Stimulated activated CD4-positive, alpha-beta T cell treated with anti-CD3 and anti-CD28 coated beads, Interleukin-15, amount 100 ng/mL, for 24 hours (primary cell): ENCODE results near the gene ARHGEF3.
"Not testable (repeated sequence)": the region's sequence is repeated elsewhere in the genome, so short reads cannot be mapped to it uniquely, and the experiment has no call there.

Experiments used
- DNase-seq: peaks from one replicate; pipeline ENCODE4 v3.0.0-alpha.2; 2020

ARHGEF3 gene

DNA sequence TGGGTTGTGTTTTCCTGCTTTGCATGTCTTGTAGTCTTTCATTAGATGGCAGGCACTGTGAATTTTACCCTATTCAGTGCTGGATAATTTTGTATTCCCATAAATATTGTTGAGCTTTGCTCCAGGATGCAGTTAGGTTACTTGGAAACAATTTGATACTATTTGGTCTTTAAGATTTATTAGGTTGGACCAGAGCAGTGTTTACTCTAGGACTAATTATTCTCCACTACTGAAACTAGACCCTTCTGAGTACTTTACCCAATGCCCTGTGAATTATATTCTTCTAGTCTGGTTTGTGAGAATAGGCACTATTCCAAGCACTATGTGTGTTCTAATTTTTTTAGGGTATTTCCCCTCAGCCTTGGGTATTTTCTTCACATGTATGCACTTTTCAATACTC, 80.9 kb downstream of the ARHGEF3 start:
- DNase-seq: no peak

GRCh38 chr3:56718809-56719208, 82.9 kb downstream of the ARHGEF3 start:
- DNase-seq: not testable (repeated sequence)

GRCh38 chr3:56711344-56711743, 90.4 kb downstream of the ARHGEF3 start:
- no peak for DNase-seq

- peak; percentile 34 for DNase-seq
Observed at GRCh38 chr3:56707412-56707811, 94.3 kb downstream of the ARHGEF3 start.

GRCh38 chr3:56706629-56707028, 95.1 kb downstream of the ARHGEF3 start:
- DNase-seq: no peak

- DNase-seq: no peak
Observed at GRCh38 chr3:56704706-56705105, 97.0 kb downstream of the ARHGEF3 start.

- peak; percentile 42 for DNase-seq
Observed at GRCh38 chr3:56702490-56703315, 99.0 kb downstream of the ARHGEF3 start.

DNA sequence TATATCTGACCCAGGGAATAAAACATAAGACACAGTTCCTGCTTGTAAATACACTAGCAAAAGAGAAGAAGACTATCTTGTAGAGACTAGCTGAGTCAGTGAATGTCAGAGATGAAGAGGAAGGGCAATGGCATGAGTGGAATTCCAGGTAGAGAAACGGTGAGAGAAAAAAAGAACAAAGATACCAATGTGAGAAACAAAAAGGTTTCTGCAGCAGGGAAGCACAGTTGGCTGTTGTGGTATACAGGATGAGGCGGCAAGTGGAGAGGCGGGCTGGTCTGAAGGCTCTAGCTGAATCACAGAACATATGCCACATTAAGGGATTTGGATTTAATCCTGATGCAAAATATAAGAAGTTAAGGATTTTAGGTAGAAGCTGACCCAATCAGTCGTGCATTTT, 101.6 kb downstream of the ARHGEF3 start:
- DNase-seq: no peak

DNA sequence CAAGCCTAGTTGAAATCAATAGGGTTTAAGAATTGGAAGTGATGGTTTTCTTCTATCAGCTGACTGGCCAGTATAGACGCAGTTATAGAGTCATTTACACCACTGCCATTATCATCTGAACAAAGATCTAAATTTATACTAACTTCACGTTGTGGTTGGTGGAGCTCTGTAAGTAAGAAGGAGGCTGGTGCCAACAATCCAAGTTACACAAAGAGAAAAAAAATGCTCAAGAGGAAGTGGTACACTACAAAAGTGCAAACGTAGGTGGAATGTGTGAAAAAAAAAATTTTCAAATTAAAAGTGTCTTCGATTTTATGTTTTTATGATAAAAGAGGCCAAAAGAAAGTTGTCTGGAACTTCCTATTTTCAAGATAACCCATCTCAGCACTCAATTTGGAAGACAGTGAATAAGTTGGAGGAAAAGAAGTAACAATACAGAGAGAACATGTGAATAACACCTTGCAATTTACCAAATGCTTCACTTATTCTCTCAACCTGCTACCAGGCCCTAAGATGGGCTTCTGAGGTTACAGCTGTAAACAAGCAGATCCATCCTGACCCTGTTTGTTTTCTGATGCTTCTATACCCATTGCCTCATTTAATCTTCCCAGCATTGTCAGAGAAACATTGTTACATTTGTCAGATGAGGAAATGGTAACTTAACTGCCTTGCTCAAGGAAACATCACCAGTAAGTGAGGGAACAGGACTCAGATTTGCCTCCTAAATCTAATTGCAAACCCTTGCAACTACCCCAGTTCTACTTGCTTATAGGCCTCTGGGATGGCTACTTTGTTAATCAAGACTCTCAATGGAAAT, 106.7 kb downstream of the ARHGEF3 start:
- DNase-seq: no peak

GRCh38 chr3:56693750-56694149, 108.0 kb downstream of the ARHGEF3 start:
- DNase-seq: no peak

GRCh38 chr3:56692520-56693433, 109.0 kb downstream of the ARHGEF3 start:
- DNase-seq: peak; percentile 31

GRCh38 chr3:56692001-56692365, 109.8 kb downstream of the ARHGEF3 start:
- not testable (repeated sequence) for DNase-seq

DNA sequence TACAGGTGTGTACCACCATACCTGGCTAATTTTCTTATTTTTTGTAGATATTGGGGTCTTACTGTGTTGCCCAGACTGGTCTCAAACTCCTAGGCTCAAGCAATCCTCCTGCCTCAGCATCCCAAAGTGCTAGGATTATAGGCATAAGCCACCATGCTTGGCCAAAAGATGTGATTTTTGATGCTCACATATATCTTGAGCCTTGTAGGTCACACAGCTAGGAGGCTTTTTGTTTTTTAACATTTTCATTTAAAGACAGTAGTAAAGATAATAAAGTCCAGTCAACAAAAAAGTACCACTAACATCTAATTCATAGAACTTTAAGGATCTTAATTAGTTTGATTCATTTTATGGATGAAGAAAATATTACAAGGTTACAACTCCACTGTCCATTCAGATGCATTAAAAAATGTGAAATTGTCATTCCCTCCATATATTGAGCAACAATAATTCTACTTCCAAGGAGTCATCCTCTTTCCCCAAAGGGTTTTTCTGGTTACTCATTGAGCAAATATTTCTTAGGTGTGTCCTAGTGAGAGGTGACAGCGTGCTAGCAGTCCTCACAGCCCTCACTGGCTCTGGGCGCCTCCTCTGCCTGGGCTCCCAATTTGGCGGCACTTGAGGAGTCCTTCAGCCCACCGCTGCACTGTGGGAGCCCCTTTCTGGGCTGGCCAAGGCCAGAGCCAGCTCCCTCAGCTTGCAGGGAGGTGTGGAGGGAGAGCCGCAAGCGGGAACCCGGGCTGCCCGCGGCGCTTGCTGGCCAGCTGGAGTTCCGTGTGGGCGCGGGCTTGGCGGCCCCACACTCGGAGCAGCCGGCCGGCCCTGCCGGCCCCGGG, 110.4 kb downstream of the ARHGEF3 start:
- no peak for DNase-seq

GRCh38 chr3:56689303-56689702, 112.4 kb downstream of the ARHGEF3 start:
- DNase-seq: no peak

GRCh38 chr3:56688191-56688590, 113.6 kb downstream of the ARHGEF3 start:
- DNase-seq: no peak

DNA sequence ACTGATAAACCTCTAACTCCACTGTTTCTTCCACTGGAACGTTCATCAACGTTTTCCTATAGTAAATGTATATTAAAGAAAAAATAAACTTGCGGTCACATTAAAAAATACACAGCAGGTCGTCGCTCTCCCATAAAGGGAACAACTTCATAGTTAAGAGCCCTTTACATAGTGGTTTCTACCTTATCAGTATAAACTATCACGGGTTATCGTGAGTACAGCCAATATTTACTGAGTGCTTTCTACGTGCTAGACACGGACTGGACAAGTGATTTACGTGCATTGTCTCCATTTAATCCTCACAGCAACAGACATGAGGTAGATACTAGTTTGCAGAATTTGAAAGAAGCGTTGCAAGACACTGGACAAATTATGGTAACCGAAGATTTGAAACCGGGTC, 117.7 kb downstream of the ARHGEF3 start:
- no peak for DNase-seq

- DNase-seq: peak; percentile 91
Observed at GRCh38 chr3:56683122-56683817, 118.5 kb downstream of the ARHGEF3 start, which contains the start of gene TASOR. Gene TASOR, minus strand, starts transcription at chr3:56683265. Its CDS starts 259 bp downstream, at chr3:56683006.

DNA sequence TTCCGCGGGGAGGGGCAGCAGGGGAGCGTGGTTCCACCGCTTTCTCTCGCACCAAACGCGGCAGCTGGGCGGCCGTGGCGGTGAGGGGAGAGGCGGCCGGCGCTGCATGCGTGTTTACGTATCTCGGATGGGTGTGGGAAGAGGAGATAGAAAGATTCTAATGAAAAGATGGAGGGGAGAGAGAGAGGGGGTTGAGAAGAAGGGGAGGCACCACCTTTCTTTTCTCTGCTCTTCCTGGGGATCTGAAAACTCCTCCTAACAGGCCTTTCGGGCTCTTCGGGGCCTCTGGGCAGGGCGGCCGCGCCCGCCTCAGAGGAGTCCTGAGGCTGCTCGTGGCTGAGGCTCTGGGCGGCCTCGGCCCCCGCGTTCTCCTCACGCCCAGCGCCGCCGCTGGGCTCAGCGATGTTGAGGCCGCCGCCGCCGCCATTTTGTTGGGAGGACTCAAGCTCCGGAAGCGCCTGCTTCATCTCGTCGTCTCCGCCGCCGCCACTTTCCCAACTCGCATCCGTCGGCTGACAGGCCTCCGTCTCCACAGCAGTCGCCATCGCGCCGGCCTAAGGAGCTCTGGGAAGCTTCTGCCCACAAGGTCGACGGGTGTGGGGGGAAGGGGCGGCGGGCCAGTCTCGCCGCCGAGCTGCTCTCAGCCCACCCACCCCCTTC, 119.2 kb downstream of the ARHGEF3 start:
- peak; percentile 85 for DNase-seq

DNA sequence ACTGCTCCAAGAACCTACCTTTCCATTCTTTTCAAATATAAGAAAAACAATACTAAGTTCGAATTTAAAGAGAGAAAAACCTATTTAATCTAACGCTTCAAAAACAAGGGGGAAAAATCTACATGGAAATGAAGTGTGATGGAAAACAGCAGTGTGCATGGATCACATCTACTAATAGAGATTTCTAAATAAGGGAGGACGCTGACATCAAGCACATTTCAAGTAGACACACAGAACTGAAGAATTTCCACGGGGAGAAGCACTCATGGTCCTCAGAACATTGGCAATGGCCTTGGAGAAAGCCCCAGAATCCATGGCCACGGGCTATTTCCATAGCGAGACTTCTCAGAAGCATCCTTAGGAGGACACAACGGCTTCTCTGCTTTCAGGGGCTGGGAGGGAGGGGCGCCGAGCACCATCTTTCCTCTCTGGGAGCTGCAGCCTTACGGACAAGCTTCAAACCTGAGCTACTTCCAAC, 119.7 kb downstream of the ARHGEF3 start:
- DNase-seq: no peak

GRCh38 chr3:56680054-56680580, 121.6 kb downstream of the ARHGEF3 start:
- DNase-seq: no peak
